Ishikawa (cell line): ENCODE measurements around the gene RNF4.

Source experiments
- CEBPB ChIP-seq: IDR thresholded peaks from 2 replicates; pipeline ENCODE4 v1.6.1; 2012
- CREB1 ChIP-seq: IDR thresholded peaks from 2 replicates; pipeline ENCODE4 v1.6.1; 2012; ENCODE audit warnings: low read depth
- EGR1 ChIP-seq: IDR thresholded peaks from 2 replicates; pipeline ENCODE4 v1.6.1; 2012
- EP300 ChIP-seq: IDR thresholded peaks from 2 replicates; pipeline ENCODE4 v1.6.1; 2012; ENCODE audit warnings: borderline replicate concordance
- FOXM1 ChIP-seq: IDR thresholded peaks from 2 replicates; pipeline ENCODE4 v1.6.1; 2012; ENCODE audit warnings: low read depth, borderline replicate concordance
- MAX ChIP-seq: IDR thresholded peaks from 2 replicates; pipeline ENCODE4 v1.6.1; 2012
- NFIC ChIP-seq: IDR thresholded peaks from 2 replicates; pipeline ENCODE4 v1.6.1; 2012
- RAD21 ChIP-seq: IDR thresholded peaks from 2 replicates; pipeline ENCODE4 v1.6.1; 2012; ENCODE audit warnings: low read depth
- REST ChIP-seq: IDR thresholded peaks from 2 replicates; pipeline ENCODE4 v1.6.1; 2012; ENCODE audit warnings: low read depth, mild to moderate bottlenecking
- TAF1 ChIP-seq: IDR thresholded peaks from 2 replicates; pipeline ENCODE4 v1.6.1; 2012; ENCODE audit warnings: low read depth, mild to moderate bottlenecking
- TCF12 ChIP-seq: IDR thresholded peaks from 2 replicates; pipeline ENCODE4 v1.6.1; 2012; ENCODE audit warnings: low read depth
- TEAD4 ChIP-seq: IDR thresholded peaks from 2 replicates; pipeline ENCODE4 v1.6.1; 2012
- USF1 ChIP-seq: IDR thresholded peaks from 2 replicates; pipeline ENCODE4 v1.6.1; 2012
- YY1 ChIP-seq: IDR thresholded peaks from 2 replicates; pipeline ENCODE4 v1.6.1; 2012; ENCODE audit warnings: low read depth

GRCh38 chr4:2465032-2465431, 3.9 kb upstream of the RNF4 start:
- TF ChIP-seq TAF1 (no peak), YY1 (no peak), NFIC (no peak), REST (no peak), MAX (no peak), EP300 (no peak), RAD21 (no peak), TEAD4 (no peak), FOXM1 (no peak), EGR1 (no peak), CREB1 (no peak), USF1 (no peak), CEBPB (no peak), TCF12 (no peak)
